ENCODE results near the gene RAB43.
"Not testable (repeated sequence)": the region's sequence is repeated elsewhere in the genome, so short reads cannot be mapped to it uniquely, and the experiment has no call there.

Gene RAB43

GRCh38 chr3:129121792-129122411 is at the start of gene RAB43:
Gene RAB43 (minus strand): TSS chr3:129121804. CDS start chr3:129121489, 315 bp downstream.
- DNase-seq (ENCODE audit: low read depth, low spot score), result peak; percentile 97

- DNase-seq (ENCODE audit: low read depth, low spot score), result no peak
Measured at GRCh38 chr3:129166579-129167332, 45.2 kb upstream of the RAB43 start.

- not testable (repeated sequence) for DNase-seq (ENCODE audit: low read depth, low spot score)
Measured at GRCh38 chr3:129165594-129165993, 44.0 kb upstream of the RAB43 start.

- no peak for DNase-seq (ENCODE audit: low read depth, low spot score)
Measured at GRCh38 chr3:129164500-129164899, 42.9 kb upstream of the RAB43 start.

GRCh38 chr3:129162729-129163579 is 41.4 kb upstream of the RAB43 start:
- DNase-seq (ENCODE audit: low read depth, low spot score), result no peak

- DNase-seq (ENCODE audit: low read depth, low spot score), result peak; percentile 29
Measured at GRCh38 chr3:129161860-129162271, 40.3 kb upstream of the RAB43 start.

GRCh38 chr3:129160891-129161859 is 39.6 kb upstream of the RAB43 start, which contains the start of gene ISY1:
Gene ISY1 (minus strand): TSS chr3:129161063. CDS start chr3:129160975, 88 bp downstream.
- DNase-seq (ENCODE audit: low read depth, low spot score), result peak; percentile 97

GRCh38 chr3:129144786-129145185 is 23.2 kb upstream of the RAB43 start:
- no peak for DNase-seq (ENCODE audit: low read depth, low spot score)

- not testable (repeated sequence) for DNase-seq (ENCODE audit: low read depth, low spot score)
Measured at GRCh38 chr3:129141011-129141410, 19.4 kb upstream of the RAB43 start.

GRCh38 chr3:129139911-129140310 is 18.3 kb upstream of the RAB43 start:
- DNase-seq (ENCODE audit: low read depth, low spot score), result no peak

- DNase-seq (ENCODE audit: low read depth, low spot score), result not testable (repeated sequence)
Measured at GRCh38 chr3:129136275-129136674, 14.7 kb upstream of the RAB43 start.

GRCh38 chr3:129132097-129132866 is 10.7 kb upstream of the RAB43 start:
- DNase-seq (ENCODE audit: low read depth, low spot score), result no peak

- no peak for DNase-seq (ENCODE audit: low read depth, low spot score)
Measured at GRCh38 chr3:129131465-129132088, 10.0 kb upstream of the RAB43 start.

GRCh38 chr3:129130291-129130813 is 8.7 kb upstream of the RAB43 start:
- no peak for DNase-seq (ENCODE audit: low read depth, low spot score)

- DNase-seq (ENCODE audit: low read depth, low spot score), result no peak
Measured at GRCh38 chr3:129128357-129129155, 7.0 kb upstream of the RAB43 start.

- DNase-seq (ENCODE audit: low read depth, low spot score), result no peak
Measured at GRCh38 chr3:129126726-129127280, 5.2 kb upstream of the RAB43 start.

- no peak for DNase-seq (ENCODE audit: low read depth, low spot score)
Measured at GRCh38 chr3:129123314-129124060, 1.9 kb upstream of the RAB43 start.
